GM12872 (cell line): Measurements from ENCODE around the gene MARVELD2.

Source experiments
- TF ChIP-seq, protein P1 (sequence below): IDR thresholded peaks from 3 replicates; pipeline ENCODE4 v1.5.1; 2011; ENCODE audit warnings: low read depth, mild to moderate bottlenecking, low read length, moderate library complexity; ENCODE audit not compliant: insufficient read depth

The MARVELD2 gene, protein sequence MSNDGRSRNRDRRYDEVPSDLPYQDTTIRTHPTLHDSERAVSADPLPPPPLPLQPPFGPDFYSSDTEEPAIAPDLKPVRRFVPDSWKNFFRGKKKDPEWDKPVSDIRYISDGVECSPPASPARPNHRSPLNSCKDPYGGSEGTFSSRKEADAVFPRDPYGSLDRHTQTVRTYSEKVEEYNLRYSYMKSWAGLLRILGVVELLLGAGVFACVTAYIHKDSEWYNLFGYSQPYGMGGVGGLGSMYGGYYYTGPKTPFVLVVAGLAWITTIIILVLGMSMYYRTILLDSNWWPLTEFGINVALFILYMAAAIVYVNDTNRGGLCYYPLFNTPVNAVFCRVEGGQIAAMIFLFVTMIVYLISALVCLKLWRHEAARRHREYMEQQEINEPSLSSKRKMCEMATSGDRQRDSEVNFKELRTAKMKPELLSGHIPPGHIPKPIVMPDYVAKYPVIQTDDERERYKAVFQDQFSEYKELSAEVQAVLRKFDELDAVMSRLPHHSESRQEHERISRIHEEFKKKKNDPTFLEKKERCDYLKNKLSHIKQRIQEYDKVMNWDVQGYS

DNA sequence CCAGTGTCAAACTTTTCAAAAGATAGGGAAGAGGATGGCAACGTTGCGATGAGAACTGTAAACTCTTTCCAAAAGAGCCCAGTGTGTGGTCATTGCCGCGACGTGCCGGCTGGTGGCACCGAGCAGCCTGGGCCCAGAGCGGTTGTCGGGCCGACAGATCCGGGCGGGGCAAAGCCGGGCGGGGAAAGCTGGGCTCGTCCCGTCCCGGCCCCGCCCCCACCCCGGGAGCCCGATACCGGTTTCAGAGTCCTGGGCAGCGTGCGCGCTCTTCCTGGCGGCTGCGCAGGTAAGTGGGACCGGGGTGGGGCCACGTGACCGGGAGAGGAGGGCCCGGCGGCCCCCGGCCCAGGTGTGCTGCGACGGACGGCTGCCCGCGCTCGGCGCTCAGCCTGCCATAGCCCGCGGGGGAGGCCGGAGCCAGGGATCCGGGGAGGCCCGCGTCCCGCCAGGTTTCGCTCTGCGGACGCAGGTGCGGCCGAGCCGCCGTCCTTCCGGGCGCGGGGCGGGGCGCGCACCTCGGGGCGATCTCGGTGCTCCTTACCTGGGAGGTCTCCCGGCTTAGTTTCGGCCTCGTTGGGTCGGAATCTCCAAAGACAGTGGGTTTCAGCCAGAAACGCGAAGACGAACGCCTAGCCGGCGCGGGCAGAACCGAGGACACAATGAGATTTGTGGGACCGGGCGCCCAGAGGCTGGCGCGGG, at the start of gene MARVELD2:
Gene MARVELD2 (plus strand): TSS at position 232 of the 699 bp plus-strand sequence. CDS start 4,270 bp downstream, outside the sequence.
- TF ChIP-seq, protein P1, sequence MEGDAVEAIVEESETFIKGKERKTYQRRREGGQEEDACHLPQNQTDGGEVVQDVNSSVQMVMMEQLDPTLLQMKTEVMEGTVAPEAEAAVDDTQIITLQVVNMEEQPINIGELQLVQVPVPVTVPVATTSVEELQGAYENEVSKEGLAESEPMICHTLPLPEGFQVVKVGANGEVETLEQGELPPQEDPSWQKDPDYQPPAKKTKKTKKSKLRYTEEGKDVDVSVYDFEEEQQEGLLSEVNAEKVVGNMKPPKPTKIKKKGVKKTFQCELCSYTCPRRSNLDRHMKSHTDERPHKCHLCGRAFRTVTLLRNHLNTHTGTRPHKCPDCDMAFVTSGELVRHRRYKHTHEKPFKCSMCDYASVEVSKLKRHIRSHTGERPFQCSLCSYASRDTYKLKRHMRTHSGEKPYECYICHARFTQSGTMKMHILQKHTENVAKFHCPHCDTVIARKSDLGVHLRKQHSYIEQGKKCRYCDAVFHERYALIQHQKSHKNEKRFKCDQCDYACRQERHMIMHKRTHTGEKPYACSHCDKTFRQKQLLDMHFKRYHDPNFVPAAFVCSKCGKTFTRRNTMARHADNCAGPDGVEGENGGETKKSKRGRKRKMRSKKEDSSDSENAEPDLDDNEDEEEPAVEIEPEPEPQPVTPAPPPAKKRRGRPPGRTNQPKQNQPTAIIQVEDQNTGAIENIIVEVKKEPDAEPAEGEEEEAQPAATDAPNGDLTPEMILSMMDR = peak; percentile 36; the same call in 2 of the 3 replicates

DNA sequence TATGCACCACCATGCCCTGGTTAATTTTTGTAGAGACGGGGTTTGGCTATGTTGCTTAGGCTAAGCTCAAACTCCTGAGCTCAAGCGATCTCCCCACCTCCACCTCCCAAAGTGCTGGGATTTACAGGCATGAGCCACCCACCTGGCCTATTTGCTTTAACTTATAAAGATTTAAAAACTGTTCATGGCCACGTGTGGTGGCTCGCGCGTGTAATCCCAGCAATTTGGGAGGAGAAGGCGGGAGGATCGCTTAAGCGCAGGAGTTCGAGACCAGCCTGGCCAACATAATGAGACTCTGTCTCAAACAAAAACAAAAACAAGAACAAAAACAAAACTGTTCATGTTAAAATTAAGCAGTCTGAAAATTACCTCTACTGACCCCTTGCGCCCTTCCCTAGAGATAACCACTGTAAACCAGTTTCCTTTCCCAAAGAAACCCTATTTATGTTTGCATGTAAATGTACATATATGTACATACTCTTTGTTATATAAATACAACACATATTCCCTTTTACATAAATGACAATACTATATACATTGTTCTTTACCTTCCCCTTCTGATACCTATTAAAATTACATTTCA, 47.1 kb upstream of the MARVELD2 start:
- TF ChIP-seq, protein P1 = no peak

DNA sequence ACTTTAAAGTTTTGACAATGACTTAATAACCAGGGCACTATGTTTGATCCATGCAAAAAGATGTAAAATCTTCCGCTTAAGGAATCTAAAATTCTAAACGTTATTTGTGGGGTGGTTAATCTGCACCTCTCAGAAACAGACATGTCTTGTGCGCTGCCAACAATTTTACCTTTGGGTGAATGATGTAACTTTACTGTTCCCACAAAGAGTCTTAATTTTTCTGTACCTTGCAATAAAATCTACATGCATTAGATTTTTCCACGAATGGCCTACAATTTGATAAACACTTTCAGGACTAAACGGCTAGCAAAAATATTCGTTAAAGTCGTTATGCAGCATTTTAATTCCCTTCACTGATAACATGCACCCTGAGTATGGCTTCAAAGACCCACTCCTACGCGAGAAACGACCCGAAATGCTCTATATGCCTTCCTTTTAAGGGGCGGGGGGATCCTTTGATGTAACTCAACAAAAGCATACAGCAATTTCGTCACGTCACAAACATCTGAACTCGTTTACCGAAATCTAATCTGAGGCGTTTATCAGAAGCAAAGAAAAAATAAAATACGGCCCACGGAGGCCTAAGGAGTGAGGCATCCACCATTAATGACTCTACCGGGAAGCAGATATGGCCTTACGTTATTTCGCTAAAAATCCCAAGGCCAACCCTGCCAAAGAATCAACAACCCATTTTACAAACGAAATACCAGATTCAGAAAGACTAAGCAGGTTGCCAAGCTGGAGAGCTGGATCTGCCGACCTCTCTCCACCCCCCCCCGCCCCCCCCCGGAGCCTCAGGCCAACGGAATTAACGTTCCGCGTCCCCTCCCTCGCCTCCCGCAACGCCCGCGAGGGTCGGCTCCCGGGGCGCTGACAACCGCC, 46.2 kb upstream of the MARVELD2 start:
- TF ChIP-seq, protein P1 = no peak

DNA sequence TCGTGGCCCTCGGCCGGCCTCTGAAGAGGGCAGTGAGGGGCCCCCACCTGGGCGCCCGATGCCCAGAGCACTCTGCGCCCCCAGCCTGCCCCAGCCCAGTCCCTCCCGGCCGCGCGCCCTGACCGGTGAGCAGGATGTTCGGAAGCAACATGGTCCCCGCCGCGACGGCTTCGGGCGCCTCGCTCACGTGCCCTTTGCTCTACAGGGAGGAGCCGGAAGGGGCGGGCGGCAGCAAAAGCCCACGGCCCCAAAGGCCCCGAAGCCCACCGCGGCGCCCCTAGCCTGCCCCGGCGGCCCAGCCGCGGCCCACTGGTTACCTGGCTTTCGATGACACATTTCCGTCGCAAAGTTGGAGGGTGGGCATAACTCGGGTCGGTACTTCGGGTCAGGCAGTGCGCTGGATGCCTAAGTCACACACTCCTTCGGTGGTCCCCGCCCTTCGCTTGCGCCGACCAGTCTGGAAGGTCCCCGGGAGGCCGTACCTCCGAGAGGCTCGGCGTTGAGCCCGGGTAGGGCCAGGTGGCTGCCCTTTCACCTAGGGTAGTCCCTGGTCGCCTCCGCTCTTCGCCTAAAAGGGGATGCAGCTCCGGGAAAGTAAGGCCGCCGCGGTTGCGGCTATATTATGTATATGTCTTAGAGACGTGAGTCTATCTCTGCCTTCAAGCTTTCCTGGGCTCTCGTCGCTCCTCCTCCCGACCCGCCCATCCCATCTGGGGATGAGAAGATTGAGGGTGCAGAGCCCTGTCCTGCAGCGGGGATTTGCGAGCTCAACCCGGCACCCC, 45.4 kb upstream of the MARVELD2 start, which contains the start of the genes AK6, RAD17 and TAF9:
Gene AK6 (minus strand): TSS at position 181 of the 782 bp plus-strand sequence. CDS start 30 bp downstream, at position 151.
Gene RAD17 (plus strand): TSS at position 479 of the 782 bp plus-strand sequence. CDS start 2,391 bp downstream, outside the sequence.
Gene TAF9 (minus strand): TSS at position 181 of the 782 bp plus-strand sequence. CDS start 3,783 bp downstream, outside the sequence.
- TF ChIP-seq, protein P1 = no peak

DNA sequence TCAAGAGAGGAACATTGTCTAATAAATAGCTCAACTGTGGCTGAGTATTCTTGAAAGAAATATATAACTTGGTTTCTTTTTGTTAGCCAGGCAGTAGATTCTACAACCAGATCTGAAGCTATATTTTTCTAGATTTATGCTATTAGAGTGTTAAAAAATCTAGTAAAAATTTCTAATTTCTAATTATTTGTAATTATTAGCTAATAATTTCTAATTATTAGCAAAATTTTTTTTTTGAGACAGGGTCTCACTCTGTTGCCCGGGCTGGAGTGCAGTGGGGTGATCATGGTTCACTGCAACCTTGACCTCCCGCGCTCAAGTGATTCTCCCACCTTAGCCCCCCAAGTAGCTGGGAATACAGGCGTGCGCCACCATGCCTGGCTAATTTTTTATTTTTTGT, 42.5 kb upstream of the MARVELD2 start:
- TF ChIP-seq, protein P1 = no peak

DNA sequence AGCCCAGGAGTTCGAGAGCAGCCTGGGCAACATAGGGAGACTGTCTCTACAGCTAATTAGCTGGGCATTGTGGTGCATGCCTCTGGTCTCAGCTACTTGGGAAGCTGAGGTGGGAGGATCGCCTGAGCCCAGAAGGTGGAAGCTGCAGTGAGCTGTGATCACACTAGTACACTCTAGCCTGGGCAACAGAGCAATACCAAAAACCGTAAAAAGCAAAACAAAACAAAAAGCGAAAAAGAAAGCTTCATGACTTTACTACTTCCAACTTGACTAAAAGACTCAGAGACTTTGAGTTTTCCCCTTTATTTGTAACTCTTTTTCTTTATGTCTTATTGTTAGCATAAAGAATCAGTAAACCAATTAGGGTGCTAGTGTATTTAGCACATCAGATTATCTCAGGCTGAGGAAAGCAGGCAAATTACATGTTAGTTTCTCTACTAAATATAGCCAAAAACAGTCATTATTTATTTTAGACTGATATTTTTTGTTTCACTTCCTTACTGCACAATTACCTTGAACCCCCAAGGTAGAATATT, 39.9 kb upstream of the MARVELD2 start:
- TF ChIP-seq, protein P1 = no peak
